Keratinocyte (primary cell): Measurements from ENCODE around the gene PRMT1. TPM values are rescaled to one million over a fixed set of nuclear protein-coding genes. Genes with fewer than 3 reads are reported as not detected.
"Not testable (repeated sequence)": the region's sequence is repeated elsewhere in the genome, so short reads cannot be mapped to it uniquely, and the experiment has no call there.

ENCODE experiments used
- DNase-seq: peaks from one replicate; pipeline ENCODE4 v3.0.0-alpha.2; 2011; ENCODE audit warnings: low read depth, missing footprints, low spot score
- FAIRE-seq: peaks from 2 replicates; lab custom pipeline; 2011; peaks lifted over from hg19 to GRCh38; lab: Jason Lieb, UNC
- H2AFZ ChIP-seq: 2 replicates; pipeline ENCODE4 v1.6.0; 2012; ENCODE audit warnings: low read length, control low read depth, inconsistent platforms; ENCODE audit not compliant: control insufficient read depth
- H3K27ac ChIP-seq: 2 replicates; pipeline ENCODE4 v1.5.1; 2011; ENCODE audit warnings: low read length; ENCODE audit not compliant: control insufficient read depth, insufficient read depth
- H3K27me3 ChIP-seq: 3 replicates; pipeline ENCODE4 v1.6.0; 2011; ENCODE audit warnings: low read length; ENCODE audit not compliant: control insufficient read depth, insufficient read depth; ENCODE audit errors: extremely low read depth
- H3K36me3 ChIP-seq, 2 experiments: 2 replicates in 1 of 2; 3 replicates in 1 of 2; pipeline ENCODE4 v1.5.1; 2011; ENCODE audit warnings: low read length in 2 of 2, mild to moderate bottlenecking in 1 of 2; ENCODE audit not compliant: control insufficient read depth in 2 of 2, insufficient read depth in 2 of 2; ENCODE audit errors: extremely low read depth in 1 of 2
- H3K4me1 ChIP-seq: 3 replicates; pipeline ENCODE4 v1.5.1; 2011; ENCODE audit warnings: low read length; ENCODE audit not compliant: control insufficient read depth, insufficient read depth; ENCODE audit errors: extremely low read depth
- H3K4me2 ChIP-seq: 3 replicates; pipeline ENCODE4 v1.6.0; 2011; ENCODE audit warnings: low read depth, low read length; ENCODE audit not compliant: control insufficient read depth, insufficient read depth; ENCODE audit errors: extremely low read depth
- H3K4me3 ChIP-seq, 3 experiments: fragments of 200-600 bp in 1 of 3; sonication (generic) in 1 of 3; 2 replicates in 2 of 3; 3 replicates in 1 of 3; pipeline ENCODE4 v1.5.1; 2011 to 2016; ENCODE audit warnings: low read length in 3 of 3, mild to moderate bottlenecking in 3 of 3, control low read depth in 2 of 3, inconsistent platforms in 1 of 3, low read depth in 1 of 3, mixed read lengths in 1 of 3, mixed run types in 1 of 3, moderate library complexity in 1 of 3; ENCODE audit not compliant: control insufficient read depth in 2 of 3, insufficient read depth in 2 of 3; ENCODE audit errors: extremely low read depth in 1 of 3
- H3K79me2 ChIP-seq: 2 replicates; pipeline ENCODE4 v1.6.0; 2012; ENCODE audit warnings: low read length; ENCODE audit not compliant: control insufficient read depth, insufficient read depth
- H3K9ac ChIP-seq: 3 replicates; pipeline ENCODE4 v1.6.0; 2011; ENCODE audit warnings: low read length; ENCODE audit not compliant: control insufficient read depth, insufficient read depth; ENCODE audit errors: extremely low read depth
- H3K9me1 ChIP-seq: 3 replicates; pipeline ENCODE4 v1.6.0; 2011; ENCODE audit warnings: low read length; ENCODE audit not compliant: control insufficient read depth, insufficient read depth; ENCODE audit errors: extremely low read depth
- H3K9me3 ChIP-seq: 2 replicates; pipeline ENCODE4 v1.5.1; 2012; ENCODE audit warnings: low read depth, low read length; ENCODE audit not compliant: control insufficient read depth
- H4K20me1 ChIP-seq: 3 replicates; pipeline ENCODE4 v1.6.0; 2011; ENCODE audit warnings: low read length; ENCODE audit not compliant: control insufficient read depth, insufficient read depth; ENCODE audit errors: extremely low read depth
- CTCF ChIP-seq, 3 experiments: IDR thresholded peaks in 1 of 3; conservative IDR thresholded peaks in 1 of 3; optimal IDR thresholded peaks in 1 of 3; 2 replicates in 2 of 3; 3 replicates in 1 of 3; pipeline versions ENCODE3 to v1.5.1; 2011; ENCODE audit warnings: low read length in 3 of 3, mild to moderate bottlenecking in 3 of 3, moderate library complexity in 2 of 3, control low read depth in 1 of 3, inconsistent platforms in 1 of 3; ENCODE audit not compliant: insufficient read depth in 2 of 3; ENCODE audit errors: extremely low read depth in 1 of 3
- EZH2 ChIP-seq: IDR thresholded peaks from one replicate; pipeline ENCODE4 v1.6.1; 2012; ENCODE audit warnings: inconsistent platforms, mild to moderate bottlenecking, low read length, moderate library complexity
- dilution Hi-C: fragments of 300-500 bp; cut with MboI; formaldehyde crosslinking; loops from one replicate; pipeline ENCODE4 v1.7.0; 2020; ENCODE audit warnings: low sequenced_read_pairs; ENCODE audit not compliant: extremely low pct_ligation_motif_present
- polyA plus RNA-seq, 5 experiments: library from polyadenylated mRNA; depleted of rRNA in 3 of 5; stranded (reverse) in 3 of 5; stranded (forward) in 1 of 5; unstranded in 1 of 5; fragments of >200 nt; gene quantifications; 1 replicate in 1 of 5; 2 replicates in 3 of 5; 3 replicates in 1 of 5; pipeline versions ENCODE4 v1.2.1 to v1.2.3, GENCODE V29; 2011 to 2012; ENCODE audit warnings: missing spikeins in 2 of 5, low read depth in 1 of 5, low replicate concordance in 1 of 5

The PRMT1 gene
- polyA plus RNA-seq, 1 donor (not counting 4 experiments of a cell fraction or from before 2014, with no cell fraction given) = 280 TPM

GRCh38 chr19:49632576-49632975 lies 44.5 kb upstream of the PRMT1 start:
- no peak overlapping the region for H2AFZ ChIP-seq
- H3K36me3 ChIP-seq = peaks cover 14% of the 10 kb centered on the region in 2 experiments
- no peaks in the 10 kb centered on the region for H4K20me1 ChIP-seq
- DNase-seq = no peak
- no peaks in the 10 kb centered on the region for H3K9me1 ChIP-seq
- no peaks in the 10 kb centered on the region for H3K9me3 ChIP-seq
- no peak overlapping the region for H3K9ac ChIP-seq
- H3K79me2 ChIP-seq = peaks cover 10% of the 10 kb centered on the region
- peaks cover 4% of the 10 kb centered on the region for H3K4me1 ChIP-seq
- H3K27me3 ChIP-seq = no peaks in the 10 kb centered on the region
- no peak overlapping the region for H3K4me3 ChIP-seq
- TF ChIP-seq EZH2 = no peak
- TF ChIP-seq CTCF (optimal IDR thresholded peaks at IDR 0.05 in 1 of 3, IDR thresholded peaks at IDR 0.05 in 1 of 3, conservative IDR thresholded peaks at IDR 0.05 in 1 of 3; ENCODE audit: extremely low read depth in 1 of 3, insufficient read depth in 2 of 3, low read length in 3 of 3) = no peak
- no peak for FAIRE-seq
- no peak overlapping the region for H3K27ac ChIP-seq
- dilution Hi-C loops = no loop called here
- no peak overlapping the region for H3K4me2 ChIP-seq

GRCh38 chr19:49633273-49633672 lies 43.8 kb upstream of the PRMT1 start:
- H3K4me2 ChIP-seq, H3K4me3 ChIP-seq, H3K4me1 ChIP-seq, H3K9me1 ChIP-seq, H3K27ac ChIP-seq, dilution Hi-C loops, DNase-seq, H3K9me3 ChIP-seq, H4K20me1 ChIP-seq, H3K9ac ChIP-seq, H3K27me3 ChIP-seq, H2AFZ ChIP-seq: not testable (repeated sequence)
- FAIRE-seq = peak; percentile 70
- peaks cover 12% of the 10 kb centered on the region for H3K79me2 ChIP-seq
- peaks cover 14% of the 10 kb centered on the region in 2 experiments for H3K36me3 ChIP-seq
